Vagina (tissue), 2 donors: ENCODE results near the gene CIBAR2.

Experiments
- CTCF ChIP-seq, 3 experiments: fragments of 450-650 bp in 2 of 3; fragments of 200-600 bp in 1 of 3; sonication (generic) in 1 of 3; IDR thresholded peaks; one replicate each; pipeline ENCODE4 v1.5.1; 2017 to 2019; ENCODE audit warnings: antibody characterized with exemption in 3 of 3, mild to moderate bottlenecking in 2 of 3, moderate library complexity in 2 of 3
- POLR2A ChIP-seq, 2 donors: fragments of 450-650 bp; IDR thresholded peaks; one replicate each; pipeline ENCODE4 v1.6.1; 2017; ENCODE audit warnings: antibody characterized with exemption in 2 of 2, mild to moderate bottlenecking in 2 of 2, moderate library complexity in 2 of 2
- POLR2AphosphoS5 ChIP-seq, 2 donors: sonication (generic); formaldehyde crosslinking; IDR thresholded peaks; one replicate each; pipeline ENCODE4 v1.9.0; 2017; ENCODE audit warnings: antibody characterized with exemption in 2 of 2, mild to moderate bottlenecking in 2 of 2, low read depth in 1 of 2; ENCODE audit not compliant: insufficient read depth in 1 of 2

DNA sequence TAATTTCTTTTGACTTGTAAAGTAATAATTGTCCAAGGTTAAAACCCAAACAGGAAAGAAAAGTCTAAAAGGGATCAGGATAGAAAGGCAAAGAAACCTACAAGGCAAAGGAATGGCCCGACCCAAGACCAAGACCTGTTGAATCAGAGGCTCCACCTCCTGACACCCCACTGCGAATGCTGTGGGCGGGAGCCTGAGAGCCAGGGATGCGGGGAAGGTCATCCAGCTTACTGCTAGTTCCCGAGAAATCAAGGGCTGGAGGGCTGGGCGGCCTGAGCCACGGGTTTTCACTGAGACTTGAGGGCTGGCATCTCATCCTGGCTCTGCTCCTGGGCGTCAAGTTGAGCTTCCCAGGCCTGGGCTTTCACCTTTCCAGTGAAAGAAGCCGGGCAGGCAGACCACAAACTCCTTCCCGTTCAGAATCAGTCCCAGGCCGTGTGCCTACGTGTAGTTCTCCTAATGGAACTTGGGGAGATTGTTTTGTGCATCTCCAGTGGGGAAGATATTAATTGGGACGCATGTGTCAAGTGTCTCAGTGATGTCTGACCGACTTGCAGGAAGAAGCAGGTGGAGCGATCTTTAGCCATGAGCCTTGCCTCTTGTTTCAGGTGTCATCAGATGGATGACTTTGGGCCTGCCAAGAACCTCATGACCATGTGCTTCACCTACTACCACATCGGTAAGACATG lies 36.9 kb downstream of the CIBAR2 start:
- TF ChIP-seq POLR2A (IDR thresholded peaks at IDR 0.05) = no peak
- no peak for TF ChIP-seq CTCF (IDR thresholded peaks at IDR 0.05)
- TF ChIP-seq POLR2AphosphoS5 (IDR thresholded peaks at IDR 0.05; ENCODE audit: insufficient read depth in 1 of 2, low read depth in 1 of 2) = no peak
